Epithelial cell of esophagus (primary cell): ENCODE measurements around the gene HLA-DQB1.
"Not testable (repeated sequence)": the region's sequence is repeated elsewhere in the genome, so short reads cannot be mapped to it uniquely, and the experiment has no call there.

Source experiments
- DNase-seq: peaks from one replicate; pipeline ENCODE4 v3.0.0; 2010; ENCODE audit warnings: low read depth
- H3K4me3 ChIP-seq: 2 replicates; pipeline ENCODE4 v1.5.1; 2011; ENCODE audit warnings: mild to moderate bottlenecking, low read length, control low read depth
- CTCF ChIP-seq: IDR thresholded peaks from 2 replicates; pipeline ENCODE4 v1.5.1; 2011; ENCODE audit warnings: low read depth, mild to moderate bottlenecking, low read length, control low read depth, inconsistent platforms; ENCODE audit not compliant: insufficient read depth; ENCODE audit errors: missing control alignments

The HLA-DQB1 gene

DNA sequence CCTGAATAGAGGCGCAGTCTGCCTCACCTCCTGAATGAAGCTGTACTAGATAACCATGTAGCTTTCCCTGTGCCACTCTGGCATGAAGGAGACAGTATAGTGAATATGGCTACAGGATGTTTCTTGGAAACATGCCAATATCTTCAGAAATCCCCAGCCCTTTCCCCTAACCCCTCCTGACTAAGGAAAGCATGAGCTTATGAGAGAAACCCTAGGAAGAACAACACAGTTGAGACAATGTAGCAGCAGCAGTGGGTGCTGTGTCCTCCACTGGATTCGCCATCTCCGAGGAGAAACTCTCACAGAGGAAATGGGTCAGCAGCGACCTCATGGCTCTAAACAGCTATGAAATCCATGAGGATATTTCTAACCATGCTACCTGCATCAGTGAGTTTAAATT, 22.6 kb downstream of the HLA-DQB1 start:
- DNase-seq = no peak
- no peak for TF ChIP-seq CTCF

DNA sequence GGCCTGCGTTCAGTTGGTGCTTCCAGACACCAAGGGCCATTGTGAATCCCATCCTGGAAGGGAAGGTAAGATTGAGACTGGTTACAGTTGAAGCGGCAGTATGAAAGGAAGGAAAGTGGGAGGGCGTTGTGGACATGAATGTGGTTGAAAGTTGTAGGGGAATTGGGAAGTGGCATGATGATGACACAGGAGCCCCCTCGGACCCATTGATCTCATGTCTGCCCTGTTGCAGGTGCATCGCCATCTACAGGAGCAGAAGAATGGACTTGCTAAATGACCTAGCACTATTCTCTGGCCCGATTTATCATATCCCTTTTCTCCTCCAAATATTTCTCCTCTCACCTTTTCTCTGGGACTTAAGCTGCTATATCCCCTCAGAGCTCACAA, 23.7 kb downstream of the HLA-DQB1 start:
- DNase-seq = no peak
- no peak for TF ChIP-seq CTCF
- no peak overlapping the region for H3K4me3 ChIP-seq

More for the DNA sequence above, 22.6 kb downstream of the HLA-DQB1 start:
- H3K4me3 ChIP-seq = no peak overlapping the region

DNA sequence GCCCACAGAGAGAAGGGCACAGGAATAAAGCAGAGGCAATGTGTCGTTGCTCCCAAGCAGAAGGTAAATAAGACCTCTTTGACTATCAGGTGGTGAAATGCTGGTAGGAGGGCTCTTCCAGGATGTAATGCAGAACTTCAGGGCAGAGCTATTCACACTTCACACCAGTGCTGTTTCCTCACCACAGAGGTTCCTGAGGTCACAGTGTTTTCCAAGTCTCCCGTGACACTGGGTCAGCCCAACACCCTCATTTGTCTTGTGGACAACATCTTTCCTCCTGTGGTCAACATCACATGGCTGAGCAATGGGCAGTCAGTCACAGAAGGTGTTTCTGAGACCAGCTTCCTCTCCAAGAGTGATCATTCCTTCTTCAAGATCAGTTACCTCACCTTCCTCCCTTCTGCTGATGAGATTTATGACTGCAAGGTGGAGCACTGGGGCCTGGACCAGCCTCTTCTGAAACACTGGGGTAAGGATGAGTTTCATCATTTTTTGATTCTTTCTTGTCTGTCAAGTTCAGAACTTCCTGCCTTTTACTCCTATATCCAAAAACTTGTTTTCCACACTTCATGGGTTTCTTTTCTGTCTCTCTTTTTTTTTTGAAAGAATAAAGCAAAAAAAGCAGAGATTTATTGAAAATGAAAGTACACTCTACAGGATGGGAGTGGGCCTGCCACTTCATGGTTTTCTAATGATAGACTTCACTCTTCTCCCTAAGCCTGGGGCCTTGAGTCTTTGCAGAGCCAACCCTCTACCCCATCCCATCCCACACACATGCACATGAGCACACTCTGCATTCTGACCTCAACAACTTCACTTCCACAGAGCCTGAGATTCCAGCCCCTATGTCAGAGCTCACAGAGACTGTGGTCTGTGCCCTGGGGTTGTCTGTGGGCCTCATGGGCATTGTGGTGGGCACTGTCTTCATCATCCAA, 24.4 kb downstream of the HLA-DQB1 start:
- DNase-seq, H3K4me3 ChIP-seq: not testable (repeated sequence)

- TF ChIP-seq CTCF = no peak
- DNase-seq = no peak
Observed at GRCh38 chr6:32641122-32641521, 25.3 kb downstream of the HLA-DQB1 start.

DNA sequence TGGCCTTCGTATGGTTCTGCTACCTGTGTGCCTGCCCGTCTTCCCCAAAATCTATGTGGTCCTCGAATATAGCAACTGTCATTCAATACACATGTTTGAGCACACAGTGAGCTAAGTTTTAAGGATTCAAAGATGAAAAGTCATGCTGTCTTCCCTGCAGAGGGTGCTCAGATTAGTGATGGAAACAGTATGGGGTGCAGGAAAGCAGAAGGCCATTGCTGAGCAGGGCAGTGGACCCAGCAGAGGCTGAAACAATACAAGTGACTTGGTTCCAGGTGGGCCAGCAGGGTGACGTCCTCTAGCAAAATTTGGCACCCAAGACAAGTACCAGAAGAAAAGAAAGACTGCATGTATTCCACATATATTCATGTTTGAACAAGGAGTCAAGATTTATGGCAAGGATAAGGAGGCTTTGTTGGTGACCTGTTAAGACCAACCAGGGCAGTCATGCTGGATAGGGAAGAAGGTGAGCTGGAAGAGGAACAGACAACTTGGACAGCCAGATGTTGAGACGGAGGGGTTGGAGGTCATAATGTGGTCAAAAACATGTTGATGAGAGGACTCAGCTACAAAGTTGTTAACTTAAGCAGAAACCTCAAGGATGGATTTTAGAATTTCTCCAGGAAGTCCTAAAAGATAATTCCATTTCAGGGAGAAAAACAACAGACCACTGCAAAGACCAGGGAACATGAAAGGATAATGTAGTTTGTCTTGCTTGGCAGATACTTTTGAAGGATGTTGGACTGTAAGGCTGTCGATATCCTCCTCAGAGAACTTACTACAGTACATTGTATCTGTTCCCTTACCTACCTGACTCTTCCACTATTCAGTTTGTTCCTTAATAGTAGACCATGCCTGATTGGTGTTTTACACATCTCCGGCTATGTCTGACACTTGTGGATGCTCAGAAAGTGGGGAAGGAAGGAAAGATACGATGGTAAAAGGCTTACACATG, 26.7 kb downstream of the HLA-DQB1 start:
- no peak for DNase-seq
- H3K4me3 ChIP-seq = no peak overlapping the region
- TF ChIP-seq CTCF = no peak

More at GRCh38 chr6:32641122-32641521, 25.3 kb downstream of the HLA-DQB1 start:
- no peak overlapping the region for H3K4me3 ChIP-seq

- TF ChIP-seq CTCF = no peak
- H3K4me3 ChIP-seq = no peak overlapping the region
- DNase-seq = no peak
Observed at GRCh38 chr6:32638532-32639219, 27.8 kb downstream of the HLA-DQB1 start.
